Measurements from ENCODE around the gene DPYSL4. TPM values are rescaled to one million over a fixed set of nuclear protein-coding genes. Genes with fewer than 3 reads are reported as not detected.

Gene DPYSL4
- total RNA-seq, 4 donors from 2014 or later, result 0.27 TPM; not detected in 3

DNA sequence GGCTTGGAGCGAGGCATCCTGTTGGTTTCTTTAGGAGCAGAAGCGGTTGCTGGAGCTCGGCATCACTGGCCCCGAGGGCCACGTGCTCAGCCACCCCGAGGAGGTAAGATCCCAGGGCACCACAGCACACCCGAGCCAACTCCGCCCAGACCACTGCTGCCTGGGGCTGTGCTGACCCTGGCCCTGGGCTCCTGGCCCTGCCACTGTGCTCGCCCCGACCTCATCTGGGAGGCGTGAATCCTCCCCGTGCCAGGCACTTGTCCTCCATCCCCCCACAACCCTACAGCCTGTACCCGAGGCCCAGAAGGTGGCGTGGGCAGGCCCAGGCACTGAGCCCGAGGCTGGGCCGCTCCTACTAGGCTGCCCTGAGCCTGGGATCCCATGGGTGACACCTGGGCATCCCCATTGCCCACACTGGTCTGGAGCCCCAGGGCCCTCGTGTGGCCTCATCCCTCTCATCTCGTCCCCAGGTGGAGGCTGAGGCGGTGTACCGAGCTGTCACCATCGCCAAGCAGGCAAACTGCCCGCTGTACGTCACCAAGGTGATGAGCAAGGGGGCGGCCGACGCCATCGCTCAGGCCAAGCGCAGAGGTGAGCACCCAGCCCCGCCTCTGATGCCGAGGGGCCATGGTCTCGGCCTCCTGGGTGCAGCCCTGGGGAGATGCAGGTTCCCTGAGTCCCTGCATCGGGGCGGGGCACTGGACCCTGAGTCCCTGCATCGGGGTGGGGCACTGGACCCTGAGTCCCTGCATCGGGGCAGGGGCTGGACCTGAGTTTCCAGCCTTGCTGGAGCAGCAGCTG lies 11.8 kb downstream of the DPYSL4 start:
- Histone ChIP-seq H3K9me3 (no peaks in the 10 kb centered on the region), H3K4me1 (no peaks in the 10 kb centered on the region), H3K36me3 (no peaks in the 10 kb centered on the region), H3K27ac (no peak overlapping the region), H3K4me3 (no peak overlapping the region), H3K27me3 (no peaks in the 10 kb centered on the region)
- DNase-seq, result no peak
- TF ChIP-seq, protein P1, sequence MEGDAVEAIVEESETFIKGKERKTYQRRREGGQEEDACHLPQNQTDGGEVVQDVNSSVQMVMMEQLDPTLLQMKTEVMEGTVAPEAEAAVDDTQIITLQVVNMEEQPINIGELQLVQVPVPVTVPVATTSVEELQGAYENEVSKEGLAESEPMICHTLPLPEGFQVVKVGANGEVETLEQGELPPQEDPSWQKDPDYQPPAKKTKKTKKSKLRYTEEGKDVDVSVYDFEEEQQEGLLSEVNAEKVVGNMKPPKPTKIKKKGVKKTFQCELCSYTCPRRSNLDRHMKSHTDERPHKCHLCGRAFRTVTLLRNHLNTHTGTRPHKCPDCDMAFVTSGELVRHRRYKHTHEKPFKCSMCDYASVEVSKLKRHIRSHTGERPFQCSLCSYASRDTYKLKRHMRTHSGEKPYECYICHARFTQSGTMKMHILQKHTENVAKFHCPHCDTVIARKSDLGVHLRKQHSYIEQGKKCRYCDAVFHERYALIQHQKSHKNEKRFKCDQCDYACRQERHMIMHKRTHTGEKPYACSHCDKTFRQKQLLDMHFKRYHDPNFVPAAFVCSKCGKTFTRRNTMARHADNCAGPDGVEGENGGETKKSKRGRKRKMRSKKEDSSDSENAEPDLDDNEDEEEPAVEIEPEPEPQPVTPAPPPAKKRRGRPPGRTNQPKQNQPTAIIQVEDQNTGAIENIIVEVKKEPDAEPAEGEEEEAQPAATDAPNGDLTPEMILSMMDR (IDR thresholded peaks at IDR 0.05), result no peak
- no peak for TF ChIP-seq POLR2A (IDR thresholded peaks at IDR 0.05)

DNA sequence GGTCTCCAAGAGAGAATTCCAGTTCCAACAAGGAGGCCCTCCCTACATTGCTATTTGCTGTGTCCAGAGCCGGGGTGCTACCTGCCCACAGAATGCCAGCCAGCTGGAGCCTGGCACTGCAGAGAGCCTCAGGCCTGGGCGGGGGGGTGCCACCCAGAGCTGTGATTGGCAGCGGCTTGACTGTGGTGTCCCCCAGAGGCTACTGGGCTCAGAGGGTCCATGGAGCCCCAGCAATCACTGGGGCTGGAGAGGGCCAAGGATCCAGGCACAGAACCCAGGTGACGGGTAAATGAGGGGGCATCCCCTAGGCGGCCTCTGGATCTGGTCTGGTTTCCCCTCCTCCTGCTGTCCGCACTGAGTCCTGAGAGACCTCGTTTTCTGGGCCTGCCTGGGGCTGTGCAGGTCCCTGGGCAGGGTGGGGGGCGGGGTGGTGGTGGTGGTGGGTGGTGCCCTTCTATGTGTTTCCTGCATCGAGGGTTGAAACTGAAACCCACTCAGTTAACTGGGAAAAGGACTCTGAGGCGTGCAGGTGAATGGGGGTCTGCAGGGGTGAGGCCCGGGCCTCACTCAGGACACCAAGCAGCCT lies 12.6 kb downstream of the DPYSL4 start:
- H3K27ac ChIP-seq, result no peak overlapping the region
- no peak for TF ChIP-seq POLR2A (IDR thresholded peaks at IDR 0.05)
- TF ChIP-seq, protein P1 (IDR thresholded peaks at IDR 0.05), result no peak
- no peaks in the 10 kb centered on the region for H3K4me1 ChIP-seq
- no peaks in the 10 kb centered on the region for H3K36me3 ChIP-seq
- H3K9me3 ChIP-seq, result no peaks in the 10 kb centered on the region
- no peak for DNase-seq
- H3K27me3 ChIP-seq, result no peaks in the 10 kb centered on the region
- no peak overlapping the region for H3K4me3 ChIP-seq

DNA sequence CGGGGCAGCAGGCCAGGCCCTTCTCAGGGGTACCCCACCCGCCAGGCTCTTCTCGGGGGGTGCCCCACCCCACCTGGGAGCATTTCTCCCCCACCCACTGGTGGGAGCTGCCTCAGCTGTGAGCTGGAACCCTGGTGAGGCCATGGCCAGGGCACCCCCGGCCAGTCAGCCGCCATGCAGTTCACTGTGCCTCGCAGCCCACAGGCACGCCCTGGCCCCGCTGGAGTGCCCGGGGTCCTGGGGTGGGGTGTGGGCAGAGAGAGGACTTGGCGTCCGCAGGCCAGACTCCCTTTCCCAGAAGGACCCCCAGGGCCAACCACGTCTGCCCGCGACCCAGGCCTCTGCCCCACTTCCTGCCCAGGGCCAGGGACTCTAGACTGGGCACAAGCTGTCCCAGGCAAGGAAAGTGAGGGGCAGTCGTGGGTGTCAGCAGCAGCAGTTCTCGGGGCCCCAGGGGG lies 13.1 kb downstream of the DPYSL4 start:
- Histone ChIP-seq H3K27ac (no peak overlapping the region), H3K9me3 (no peaks in the 10 kb centered on the region), H3K4me3 (no peak overlapping the region), H3K36me3 (no peaks in the 10 kb centered on the region), H3K27me3 (no peaks in the 10 kb centered on the region), H3K4me1 (no peaks in the 10 kb centered on the region)
- no peak for TF ChIP-seq POLR2A (IDR thresholded peaks at IDR 0.05)
- TF ChIP-seq, protein P1 (IDR thresholded peaks at IDR 0.05), result no peak
- DNase-seq, result no peak

DNA sequence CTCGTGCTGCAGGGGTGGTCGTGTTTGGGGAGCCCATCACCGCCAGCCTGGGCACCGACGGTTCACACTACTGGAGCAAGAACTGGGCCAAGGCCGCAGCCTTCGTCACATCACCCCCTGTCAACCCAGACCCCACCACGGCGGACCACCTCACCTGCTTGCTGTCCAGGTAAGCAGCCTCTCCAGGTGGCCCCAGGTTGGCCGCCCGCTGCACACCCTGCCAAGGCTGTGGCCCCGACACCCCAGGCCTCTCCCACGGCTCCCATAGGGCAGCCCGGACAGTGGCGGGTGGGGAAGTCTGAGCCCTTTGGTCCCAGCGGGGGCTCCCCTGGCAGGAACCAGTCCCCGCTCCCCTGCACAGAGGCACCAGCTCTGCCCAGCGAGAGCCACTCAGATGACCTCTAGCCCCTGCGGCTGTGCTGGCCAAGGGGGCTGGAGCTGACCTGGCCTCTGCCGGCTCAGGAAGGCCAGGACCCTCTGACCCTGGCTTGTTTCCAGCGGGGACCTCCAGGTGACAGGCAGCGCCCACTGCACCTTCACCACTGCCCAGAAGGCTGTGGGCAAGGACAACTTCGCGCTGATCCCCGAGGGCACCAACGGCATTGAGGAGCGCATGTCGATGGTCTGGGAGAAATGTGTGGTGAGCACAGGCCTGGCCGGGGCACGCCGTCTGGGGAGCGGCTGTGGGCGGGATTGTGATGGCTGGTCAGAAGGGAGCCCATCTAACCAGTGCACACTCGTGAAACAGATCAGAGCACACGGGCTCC lies 13.8 kb downstream of the DPYSL4 start:
- Histone ChIP-seq H3K27me3 (no peaks in the 10 kb centered on the region), H3K27ac (no peak overlapping the region), H3K36me3 (no peaks in the 10 kb centered on the region), H3K4me1 (no peaks in the 10 kb centered on the region), H3K9me3 (no peaks in the 10 kb centered on the region), H3K4me3 (no peak overlapping the region)
- no peak for TF ChIP-seq POLR2A (IDR thresholded peaks at IDR 0.05)
- TF ChIP-seq, protein P1 (IDR thresholded peaks at IDR 0.05), result no peak
- DNase-seq, result no peak

DNA sequence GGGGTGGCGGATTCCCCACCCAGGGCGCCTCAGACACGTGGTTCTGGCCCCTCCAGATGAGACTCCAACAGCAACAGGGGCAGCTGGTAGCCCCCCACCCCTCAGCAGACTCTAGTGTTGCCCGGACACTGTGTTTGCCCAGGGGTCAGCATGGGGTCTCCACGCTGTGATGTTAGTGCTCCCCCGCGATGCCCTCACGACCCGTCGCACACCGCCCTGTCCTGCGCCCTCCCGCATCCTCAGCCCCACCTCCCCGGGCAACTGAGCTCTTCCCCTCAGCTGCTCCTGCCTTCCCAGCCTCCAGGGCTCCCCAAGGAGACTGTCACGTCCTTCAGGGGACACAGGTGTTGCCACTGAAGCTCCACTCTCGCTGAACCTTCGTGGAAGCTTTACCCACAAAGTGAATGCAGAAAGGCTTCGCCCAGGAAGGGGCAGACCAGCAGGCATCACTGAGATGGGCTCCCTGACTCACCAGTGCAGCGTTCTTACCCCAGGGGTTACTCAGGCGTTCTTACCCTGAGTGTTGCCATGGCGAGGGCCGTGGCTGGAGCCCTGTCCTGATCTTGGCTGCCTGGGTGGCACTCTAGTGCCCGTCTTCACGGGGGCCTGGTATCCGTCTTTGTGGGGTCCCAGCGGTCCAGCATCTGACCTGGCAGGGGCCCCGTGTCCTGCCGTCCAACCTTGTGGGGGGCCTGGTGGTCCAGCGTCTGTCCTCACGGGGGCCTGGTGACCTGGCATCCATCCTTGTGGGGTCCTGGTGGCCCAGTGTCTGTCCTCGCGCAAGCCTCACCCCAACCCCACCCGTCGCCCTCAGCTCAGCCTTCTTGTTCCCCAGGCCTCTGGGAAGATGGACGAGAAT lies 14.6 kb downstream of the DPYSL4 start:
- no peaks in the 10 kb centered on the region for H3K27me3 ChIP-seq
- no peaks in the 10 kb centered on the region for H3K4me1 ChIP-seq
- TF ChIP-seq, protein P1 (IDR thresholded peaks at IDR 0.05), result no peak
- no peak for TF ChIP-seq POLR2A (IDR thresholded peaks at IDR 0.05)
- no peaks in the 10 kb centered on the region for H3K36me3 ChIP-seq
- H3K9me3 ChIP-seq, result no peaks in the 10 kb centered on the region
- DNase-seq, result no peak
- no peak overlapping the region for H3K4me3 ChIP-seq
- no peak overlapping the region for H3K27ac ChIP-seq

Data from Peyer's patch (tissue), 4 donors.